NOMO-1 treated with DMSO at 0.1 percent for 48 hours (cell line): ENCODE results near the gene FRZB.

Source experiments
- DNase-seq: peaks from one replicate; lab custom pipeline; 2025; ENCODE audit not compliant: unreplicated experiment; lab: John Stamatoyannopoulos, UW

FRZB gene

DNA sequence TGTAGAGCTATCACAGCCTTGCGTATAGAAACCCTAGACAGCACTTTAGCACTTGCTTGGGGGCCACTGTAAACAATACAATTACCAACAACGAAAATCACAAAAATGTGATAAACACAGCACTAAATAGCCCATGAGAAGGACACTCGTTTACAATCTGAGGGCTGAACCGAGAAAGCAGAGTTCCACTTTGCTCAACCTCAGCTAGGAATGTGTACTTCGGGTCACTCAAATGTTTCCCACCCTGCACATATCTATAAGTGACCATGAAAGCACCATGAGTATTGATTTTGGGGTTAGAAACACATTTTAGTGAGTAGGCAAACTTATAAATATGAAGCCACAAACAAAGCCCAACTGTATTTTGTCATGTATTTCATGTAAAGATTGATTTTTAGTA lies 62.3 kb downstream of the FRZB start:
- no peak for DNase-seq

DNA sequence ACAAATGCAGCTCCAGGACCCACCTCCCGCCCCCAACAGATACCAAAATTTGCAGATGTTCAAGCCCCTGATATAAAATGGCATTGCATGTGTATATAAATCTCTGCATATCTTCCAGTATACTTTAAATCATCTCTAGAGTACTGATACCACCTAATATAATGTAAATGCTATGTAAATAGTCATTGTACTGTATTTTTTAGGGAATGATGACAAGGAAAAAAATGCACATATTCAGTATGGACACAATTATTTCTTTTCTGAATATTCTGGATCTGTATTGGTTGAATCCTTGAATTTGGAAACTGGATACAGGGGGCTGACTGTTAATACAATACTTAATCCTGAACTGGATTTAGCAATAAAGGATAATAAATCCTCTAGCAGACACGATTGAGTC lies 67.7 kb downstream of the FRZB start:
- no peak for DNase-seq

DNA sequence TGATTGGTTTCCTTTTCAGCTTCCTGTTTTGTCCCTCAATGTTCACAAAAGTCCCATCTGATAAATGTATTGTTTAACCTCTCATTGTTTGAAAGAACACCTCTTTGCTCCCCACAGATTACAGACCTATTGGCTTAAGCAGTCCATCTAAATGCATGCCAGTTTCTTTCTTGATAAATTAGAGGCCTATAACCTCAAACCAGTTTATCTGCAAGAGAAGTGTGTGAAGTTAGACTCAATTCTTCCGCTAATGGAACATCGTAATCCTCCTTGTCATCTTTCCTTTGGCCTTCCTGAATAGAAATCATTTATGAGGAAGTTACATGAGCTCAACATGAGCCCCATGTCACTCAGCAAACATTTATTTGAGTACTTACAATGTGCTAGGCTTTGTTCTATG lies 74.0 kb downstream of the FRZB start:
- DNase-seq: no peak

DNA sequence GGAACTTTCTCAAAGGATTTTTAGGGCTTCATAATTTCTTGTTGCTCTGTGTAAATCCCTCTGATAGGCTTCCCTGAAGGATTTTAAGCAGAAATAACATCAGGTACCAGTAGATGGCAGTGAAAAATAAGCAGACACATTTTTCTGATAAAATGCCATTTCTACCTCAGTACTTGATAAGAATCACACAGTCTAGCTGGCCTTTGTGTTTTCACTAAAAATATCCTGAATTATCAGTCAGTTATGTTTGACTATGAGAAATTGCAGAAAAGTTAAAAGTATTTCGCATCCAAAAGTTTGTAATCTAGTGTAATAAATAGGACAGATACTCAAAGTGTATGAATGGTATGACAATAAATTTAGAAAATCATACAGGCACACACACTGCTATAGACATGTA lies 81.7 kb downstream of the FRZB start:
- no peak for DNase-seq

DNA sequence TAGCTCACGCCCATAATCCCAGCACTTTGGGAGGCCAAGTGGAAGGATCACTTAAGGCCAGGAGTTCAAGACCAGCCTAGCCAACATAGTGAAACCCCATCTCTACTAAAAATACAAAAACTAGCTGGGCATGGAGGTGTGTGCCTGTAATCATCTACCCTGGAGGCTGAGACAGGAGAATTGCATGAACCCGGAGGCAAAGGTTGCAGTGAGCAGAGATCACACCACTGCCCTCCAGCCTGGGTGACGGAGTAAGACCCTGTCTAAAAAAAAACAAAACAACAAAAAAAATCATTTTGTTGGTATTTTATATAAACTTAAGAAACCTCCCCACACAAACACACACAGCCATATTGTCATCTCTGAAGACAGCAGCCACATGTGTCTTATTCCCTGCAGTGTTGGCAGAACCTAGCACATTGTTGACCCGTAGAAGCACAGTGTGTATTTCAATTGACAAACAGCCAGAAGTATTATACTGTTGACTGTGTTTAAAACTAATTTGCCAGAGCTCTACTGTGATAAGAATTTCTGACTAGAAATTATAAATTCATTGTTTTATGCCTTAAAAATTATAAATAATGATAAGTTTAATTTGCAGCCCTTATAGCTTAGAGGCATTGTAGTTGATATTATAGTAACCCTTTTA lies 82.3 kb downstream of the FRZB start:
- DNase-seq: no peak
